OCI-LY3 (cell line): Measurements from ENCODE around the gene CNEP1R1.

Experiments used
- CTCF ChIP-seq: fragments of 200-600, 300-600 bp; sonication (generic); IDR thresholded peaks from 2 replicates; pipeline ENCODE4 v1.5.1; 2014; ENCODE audit warnings: antibody characterized with exemption, low read length, low read depth
- EZH2phosphoT487 ChIP-seq: fragments of 200-600 bp; shearing (Covaris generic); IDR thresholded peaks from 2 replicates; pipeline ENCODE4 v1.6.1; 2018; ENCODE audit warnings: antibody characterized with exemption, mixed run types, low read depth

- TF ChIP-seq CTCF (no peak), EZH2phosphoT487 (no peak)
These were observed 25.8 kb downstream of the CNEP1R1 start for GRCh38 chr16:50050802-50051201.
